ENCODE measurements around the gene KLC1. TPM values are rescaled to one million over a fixed set of nuclear protein-coding genes. Genes with fewer than 3 reads are reported as not detected.

KLC1 gene
- total RNA-seq, 1 experiment from 2014 or later: 121 TPM

DNA sequence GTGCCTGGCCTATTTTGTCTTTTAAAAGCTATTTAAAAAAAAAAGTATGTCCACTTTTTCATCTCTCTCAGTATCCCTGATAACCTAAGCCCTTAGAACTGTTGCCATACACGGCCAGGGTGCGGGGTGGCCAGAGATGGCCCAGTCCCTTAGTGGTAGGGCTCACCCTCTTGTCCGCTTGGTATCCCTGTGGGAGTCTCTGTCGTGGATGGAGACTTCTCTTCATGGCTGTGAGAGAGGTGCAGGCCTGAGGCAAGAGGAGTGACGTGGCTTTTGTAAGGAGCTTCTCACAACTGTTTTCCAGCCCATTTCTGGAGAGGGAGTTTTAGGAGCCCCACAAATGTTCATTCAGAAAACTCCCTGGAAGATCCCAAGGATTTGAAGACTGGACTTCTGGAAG, 59.4 kb downstream of the KLC1 start:
- Histone ChIP-seq H3K4me1 (ENCODE audit: control insufficient read depth in 1 of 2, insufficient read depth in 2 of 2, low read length in 2 of 2) (no peaks in the 10 kb centered on the region; a peak in 1 of 4 replicates), H3K9me2 (ENCODE audit: insufficient read depth) (no peaks in the 10 kb centered on the region), H3K9ac (ENCODE audit: low read length) (no peak overlapping the region), H2AFZ (ENCODE audit: low read depth, low read length, poor library complexity, severe bottlenecking) (no peak overlapping the region), H4K20me1 (ENCODE audit: insufficient read depth) (peaks cover 15% of the 10 kb centered on the region; the same call in 1 of the 2 replicates), H3K27ac (ENCODE audit: low read depth, low read length) (no peak overlapping the region), H3K9me3 (ENCODE audit: control insufficient read depth in 1 of 2, insufficient read depth in 1 of 2, low read depth in 1 of 2, low read length in 2 of 2) (no peaks in the 10 kb centered on the region), H3K79me2 (ENCODE audit: insufficient read depth, low read length) (peaks cover 7% of the 10 kb centered on the region; the same call in 1 of the 2 replicates), H3K27me3 (ENCODE audit: insufficient read depth, low read length) (no peaks in the 10 kb centered on the region), H3K36me3 (ENCODE audit: control insufficient read depth in 1 of 2, insufficient read depth in 2 of 2, low read length in 2 of 2) (peaks cover 21 to 31% of the 10 kb centered on the region in 2 experiments; a peak in 3 of 4 replicates), H3K4me3 (replicated peaks in 1 of 2; ENCODE audit: low read depth in 1 of 2, low read length in 2 of 2) (no peak overlapping the region), H3K4me2 (ENCODE audit: low read length) (no peak overlapping the region)
- DNase-seq (ENCODE audit: low read depth, low spot score) (no peak), ATAC-seq (no peak)
- no peak for TF ChIP-seq CBX3 (IDR thresholded peaks at IDR 0.05; ENCODE audit: low read depth)
- TF ChIP-seq, protein P1, sequence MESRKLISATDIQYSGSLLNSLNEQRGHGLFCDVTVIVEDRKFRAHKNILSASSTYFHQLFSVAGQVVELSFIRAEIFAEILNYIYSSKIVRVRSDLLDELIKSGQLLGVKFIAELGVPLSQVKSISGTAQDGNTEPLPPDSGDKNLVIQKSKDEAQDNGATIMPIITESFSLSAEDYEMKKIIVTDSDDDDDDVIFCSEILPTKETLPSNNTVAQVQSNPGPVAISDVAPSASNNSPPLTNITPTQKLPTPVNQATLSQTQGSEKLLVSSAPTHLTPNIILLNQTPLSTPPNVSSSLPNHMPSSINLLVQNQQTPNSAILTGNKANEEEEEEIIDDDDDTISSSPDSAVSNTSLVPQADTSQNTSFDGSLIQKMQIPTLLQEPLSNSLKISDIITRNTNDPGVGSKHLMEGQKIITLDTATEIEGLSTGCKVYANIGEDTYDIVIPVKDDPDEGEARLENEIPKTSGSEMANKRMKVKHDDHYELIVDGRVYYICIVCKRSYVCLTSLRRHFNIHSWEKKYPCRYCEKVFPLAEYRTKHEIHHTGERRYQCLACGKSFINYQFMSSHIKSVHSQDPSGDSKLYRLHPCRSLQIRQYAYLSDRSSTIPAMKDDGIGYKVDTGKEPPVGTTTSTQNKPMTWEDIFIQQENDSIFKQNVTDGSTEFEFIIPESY (IDR thresholded peaks at IDR 0.05; ENCODE audit: extremely low read depth, insufficient replicate concordance, low read length): no peak
- TF ChIP-seq SP1 (IDR thresholded peaks at IDR 0.05; ENCODE audit: low read depth): no peak
- TF ChIP-seq EZH2 (IDR thresholded peaks at IDR 0.05): no peak
- TF ChIP-seq FOSL1 (IDR thresholded peaks at IDR 0.05; ENCODE audit: low read depth): no peak
- no peak for TF ChIP-seq EGR1 (IDR thresholded peaks at IDR 0.05; ENCODE audit: low read depth)
- TF ChIP-seq RAD21 (IDR thresholded peaks at IDR 0.05; ENCODE audit: low read depth): no peak
- no peak for TF ChIP-seq EZH2phosphoT487 (IDR thresholded peaks at IDR 0.05; ENCODE audit: borderline replicate concordance)
- no peak for TF ChIP-seq JUND (IDR thresholded peaks at IDR 0.05)
- TF ChIP-seq, protein P2, sequence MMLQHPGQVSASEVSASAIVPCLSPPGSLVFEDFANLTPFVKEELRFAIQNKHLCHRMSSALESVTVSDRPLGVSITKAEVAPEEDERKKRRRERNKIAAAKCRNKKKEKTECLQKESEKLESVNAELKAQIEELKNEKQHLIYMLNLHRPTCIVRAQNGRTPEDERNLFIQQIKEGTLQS (IDR thresholded peaks at IDR 0.05): no peak
- TF ChIP-seq ZFX (IDR thresholded peaks at IDR 0.05): no peak
- TF ChIP-seq ZNF274 (IDR thresholded peaks at IDR 0.05; ENCODE audit: low read depth, low read length): no peak
- no peak for TF ChIP-seq CEBPB (IDR thresholded peaks at IDR 0.05; ENCODE audit: low read depth)
- TF ChIP-seq, protein P3, sequence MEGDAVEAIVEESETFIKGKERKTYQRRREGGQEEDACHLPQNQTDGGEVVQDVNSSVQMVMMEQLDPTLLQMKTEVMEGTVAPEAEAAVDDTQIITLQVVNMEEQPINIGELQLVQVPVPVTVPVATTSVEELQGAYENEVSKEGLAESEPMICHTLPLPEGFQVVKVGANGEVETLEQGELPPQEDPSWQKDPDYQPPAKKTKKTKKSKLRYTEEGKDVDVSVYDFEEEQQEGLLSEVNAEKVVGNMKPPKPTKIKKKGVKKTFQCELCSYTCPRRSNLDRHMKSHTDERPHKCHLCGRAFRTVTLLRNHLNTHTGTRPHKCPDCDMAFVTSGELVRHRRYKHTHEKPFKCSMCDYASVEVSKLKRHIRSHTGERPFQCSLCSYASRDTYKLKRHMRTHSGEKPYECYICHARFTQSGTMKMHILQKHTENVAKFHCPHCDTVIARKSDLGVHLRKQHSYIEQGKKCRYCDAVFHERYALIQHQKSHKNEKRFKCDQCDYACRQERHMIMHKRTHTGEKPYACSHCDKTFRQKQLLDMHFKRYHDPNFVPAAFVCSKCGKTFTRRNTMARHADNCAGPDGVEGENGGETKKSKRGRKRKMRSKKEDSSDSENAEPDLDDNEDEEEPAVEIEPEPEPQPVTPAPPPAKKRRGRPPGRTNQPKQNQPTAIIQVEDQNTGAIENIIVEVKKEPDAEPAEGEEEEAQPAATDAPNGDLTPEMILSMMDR (IDR thresholded peaks at IDR 0.05 in 2 of 3, conservative IDR thresholded peaks at IDR 0.05 in 1 of 3; ENCODE audit: borderline replicate concordance in 1 of 3, insufficient read depth in 1 of 3, low read depth in 2 of 3, low read length in 2 of 3): no peak
- TF ChIP-seq POLR2AphosphoS5 (IDR thresholded peaks at IDR 0.05; ENCODE audit: low read depth, low read length): no peak
- TF ChIP-seq ELF1 (IDR thresholded peaks at IDR 0.05; ENCODE audit: borderline replicate concordance, low read depth): no peak
- TF ChIP-seq, protein P4, sequence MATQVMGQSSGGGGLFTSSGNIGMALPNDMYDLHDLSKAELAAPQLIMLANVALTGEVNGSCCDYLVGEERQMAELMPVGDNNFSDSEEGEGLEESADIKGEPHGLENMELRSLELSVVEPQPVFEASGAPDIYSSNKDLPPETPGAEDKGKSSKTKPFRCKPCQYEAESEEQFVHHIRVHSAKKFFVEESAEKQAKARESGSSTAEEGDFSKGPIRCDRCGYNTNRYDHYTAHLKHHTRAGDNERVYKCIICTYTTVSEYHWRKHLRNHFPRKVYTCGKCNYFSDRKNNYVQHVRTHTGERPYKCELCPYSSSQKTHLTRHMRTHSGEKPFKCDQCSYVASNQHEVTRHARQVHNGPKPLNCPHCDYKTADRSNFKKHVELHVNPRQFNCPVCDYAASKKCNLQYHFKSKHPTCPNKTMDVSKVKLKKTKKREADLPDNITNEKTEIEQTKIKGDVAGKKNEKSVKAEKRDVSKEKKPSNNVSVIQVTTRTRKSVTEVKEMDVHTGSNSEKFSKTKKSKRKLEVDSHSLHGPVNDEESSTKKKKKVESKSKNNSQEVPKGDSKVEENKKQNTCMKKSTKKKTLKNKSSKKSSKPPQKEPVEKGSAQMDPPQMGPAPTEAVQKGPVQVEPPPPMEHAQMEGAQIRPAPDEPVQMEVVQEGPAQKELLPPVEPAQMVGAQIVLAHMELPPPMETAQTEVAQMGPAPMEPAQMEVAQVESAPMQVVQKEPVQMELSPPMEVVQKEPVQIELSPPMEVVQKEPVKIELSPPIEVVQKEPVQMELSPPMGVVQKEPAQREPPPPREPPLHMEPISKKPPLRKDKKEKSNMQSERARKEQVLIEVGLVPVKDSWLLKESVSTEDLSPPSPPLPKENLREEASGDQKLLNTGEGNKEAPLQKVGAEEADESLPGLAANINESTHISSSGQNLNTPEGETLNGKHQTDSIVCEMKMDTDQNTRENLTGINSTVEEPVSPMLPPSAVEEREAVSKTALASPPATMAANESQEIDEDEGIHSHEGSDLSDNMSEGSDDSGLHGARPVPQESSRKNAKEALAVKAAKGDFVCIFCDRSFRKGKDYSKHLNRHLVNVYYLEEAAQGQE (IDR thresholded peaks at IDR 0.05; ENCODE audit: low read depth): no peak
- no peak for TF ChIP-seq SRF (IDR thresholded peaks at IDR 0.05; ENCODE audit: low read depth)
- no peak for TF ChIP-seq POLR2A (IDR thresholded peaks at IDR 0.05; ENCODE audit: borderline replicate concordance, extremely low read depth, insufficient read depth, insufficient read length)
- no peak for TF ChIP-seq TCF7L2 (IDR thresholded peaks at IDR 0.05; ENCODE audit: borderline replicate concordance, extremely low read depth, insufficient read depth, insufficient read length)
- ChIA-PET POLR2A (no interaction called here), CTCF (no interaction called here), RAD21 (ENCODE audit: low non-redundant PET in 1 of 2, low total read pairs in 2 of 2, uncharacterized antibody in 2 of 2, unreplicated experiment in 2 of 2) (no interaction called here)
- BruUV-seq (replicated peaks): no TSS peak
- intact Hi-C loops (cut with micrococcal nuclease): no loop called here

Measured in HCT116 (cell line).